Cardiac fibroblast (primary cell): ENCODE results near the gene TSPAN3.

ENCODE experiments used
- DNase-seq, 2 donors: peaks; one replicate each; pipeline versions ENCODE4 v3.0.0 to v3.0.0-alpha.2; 2010; ENCODE audit warnings: low read depth in 2 of 2
- H3K4me3 ChIP-seq, 2 donors: replicated peaks in 1 of 2; 1 replicate in 1 of 2; 2 replicates in 1 of 2; pipeline ENCODE4 v1.5.1; 2011; ENCODE audit warnings: low read depth in 2 of 2, low read length in 2 of 2, mild to moderate bottlenecking in 2 of 2, moderate library complexity in 1 of 2
- CTCF ChIP-seq: IDR thresholded peaks from one replicate; pipeline ENCODE4 v1.5.1; 2011; ENCODE audit warnings: low read depth, mild to moderate bottlenecking, low read length, inconsistent platforms

TSPAN3 gene

GRCh38 chr15:77031376-77032050, 39.4 kb downstream of the TSPAN3 start:
- H3K4me3 ChIP-seq: no peak overlapping the region
- no peak for TF ChIP-seq CTCF
- no peak for DNase-seq

- DNase-seq: no peak
- no peak overlapping the region for H3K4me3 ChIP-seq
- no peak for TF ChIP-seq CTCF
Measured at GRCh38 chr15:77030928-77031375, 40.0 kb downstream of the TSPAN3 start.

GRCh38 chr15:77030048-77030927, 40.6 kb downstream of the TSPAN3 start:
- no peak for TF ChIP-seq CTCF
- no peak for DNase-seq
- no peak overlapping the region for H3K4me3 ChIP-seq

GRCh38 chr15:77029166-77030047, 41.5 kb downstream of the TSPAN3 start:
- no peak overlapping the region for H3K4me3 ChIP-seq
- DNase-seq: no peak
- no peak for TF ChIP-seq CTCF

- no peak for TF ChIP-seq CTCF
- DNase-seq: no peak
- H3K4me3 ChIP-seq: peak overlapping the region; percentile 30 to 37
Measured at GRCh38 chr15:77028451-77029165, 42.3 kb downstream of the TSPAN3 start.
